HK-2 (cell line): ENCODE results near the gene SRRM5.
"Not testable (repeated sequence)": the region's sequence is repeated elsewhere in the genome, so short reads cannot be mapped to it uniquely, and the experiment has no call there.

Experiments
- DNase-seq: peaks from one replicate; pipeline ENCODE4 v3.0.0-alpha.2; 2018; ENCODE audit not compliant: unreplicated experiment

The SRRM5 gene

GRCh38 chr19:43591904-43592772 lies 19.8 kb upstream of the SRRM5 start:
- DNase-seq = no peak

GRCh38 chr19:43592800-43593350 lies 19.0 kb upstream of the SRRM5 start:
- DNase-seq = no peak

- DNase-seq = no peak
Observed at GRCh38 chr19:43594081-43594697, 17.7 kb upstream of the SRRM5 start.

DNA sequence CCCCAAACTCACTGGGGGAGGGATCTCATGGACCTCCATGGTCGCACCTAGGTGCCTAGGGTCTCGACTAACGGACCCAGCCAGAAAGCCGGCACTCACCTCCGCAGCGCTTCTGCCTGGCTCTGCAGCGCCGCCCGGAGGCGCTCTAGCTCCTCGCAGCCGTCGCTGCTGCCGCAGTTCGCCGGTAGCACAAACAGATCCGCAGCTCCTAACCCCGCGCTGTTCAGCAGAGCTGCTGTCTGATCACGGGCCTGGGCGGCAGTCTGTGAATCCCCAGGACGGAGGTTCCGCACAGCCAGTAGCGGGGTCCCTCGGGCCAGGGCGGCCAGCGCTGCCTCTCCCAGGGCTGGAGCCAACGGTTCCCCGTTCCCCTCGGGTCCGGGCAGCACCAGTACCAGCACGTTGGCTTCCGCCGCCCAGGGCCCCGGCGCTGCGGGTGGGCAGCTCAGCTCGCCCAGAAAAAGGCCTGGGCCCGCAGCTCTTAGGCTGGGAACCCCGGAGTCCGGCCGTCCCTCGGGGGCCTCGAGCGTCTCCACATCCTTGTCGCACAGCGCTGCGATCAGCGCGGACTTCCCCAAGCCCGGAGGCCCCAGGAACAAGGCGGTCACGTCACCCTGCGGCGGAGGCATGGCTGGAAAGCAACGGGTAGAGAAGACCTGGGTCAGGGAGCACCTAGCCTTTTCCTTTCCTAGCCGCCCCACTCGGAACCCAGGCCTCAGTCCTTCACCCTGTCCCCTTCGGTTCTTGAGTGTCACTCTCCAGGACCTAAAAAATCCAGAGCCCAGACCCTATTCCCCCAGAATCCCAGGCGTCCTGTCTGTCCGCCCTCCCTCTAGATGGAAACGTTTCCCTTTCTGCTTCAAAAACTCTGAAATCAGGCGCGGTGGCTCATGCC lies 16.9 kb upstream of the SRRM5 start:
- peak; percentile 71 for DNase-seq

GRCh38 chr19:43595605-43595998 lies 16.3 kb upstream of the SRRM5 start:
- DNase-seq = no peak

DNA sequence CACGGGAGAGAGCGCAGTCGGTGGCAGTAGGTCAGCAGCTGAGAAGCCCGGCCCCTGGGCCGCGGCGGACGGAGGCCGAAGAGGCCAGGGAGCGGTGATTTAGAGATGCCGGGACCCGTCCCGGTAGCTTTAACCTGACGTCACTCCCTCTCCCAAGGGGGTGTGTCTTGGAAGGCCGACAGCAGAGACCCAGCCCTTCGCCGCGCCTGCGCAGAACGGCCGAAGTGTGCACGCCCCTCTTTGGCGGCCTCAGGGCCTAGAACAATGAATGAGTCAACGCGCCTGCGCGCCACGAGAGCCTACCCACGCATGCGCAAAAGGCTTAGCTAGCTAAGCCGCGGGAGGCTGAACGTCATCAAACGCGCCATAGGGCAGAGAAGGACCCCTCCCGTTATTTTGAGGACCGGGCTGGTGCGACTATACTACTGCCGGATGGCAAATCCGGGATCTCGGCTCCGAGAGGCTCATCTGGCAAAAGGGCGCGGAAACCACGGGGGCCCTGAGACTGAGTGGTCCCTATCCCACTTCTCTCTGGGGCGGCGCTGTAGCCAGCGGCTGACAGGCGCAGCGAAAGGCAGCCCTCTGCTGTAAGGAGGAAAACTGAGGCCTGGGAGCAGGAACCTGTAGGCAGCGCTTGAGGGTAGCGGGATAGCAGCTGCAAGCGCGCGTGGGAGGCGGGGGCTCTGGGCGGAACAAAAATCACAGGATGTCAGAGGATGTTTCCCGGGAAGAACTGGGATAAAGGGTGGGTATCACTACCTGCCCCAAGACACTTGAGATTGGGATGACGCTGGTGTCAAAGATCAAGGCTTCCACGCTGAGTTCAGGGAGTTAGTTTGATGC lies 15.7 kb upstream of the SRRM5 start, which contains the start of the genes IRGQ and ZNF576:
Gene IRGQ (minus strand): TSS at position 136 of the 843 bp plus-strand sequence. CDS start 796 bp downstream, outside the sequence.
Gene ZNF576 (plus strand): TSS at position 597 of the 843 bp plus-strand sequence. CDS start 514 bp downstream, outside the sequence.
- peak; percentile 100 for DNase-seq

DNA sequence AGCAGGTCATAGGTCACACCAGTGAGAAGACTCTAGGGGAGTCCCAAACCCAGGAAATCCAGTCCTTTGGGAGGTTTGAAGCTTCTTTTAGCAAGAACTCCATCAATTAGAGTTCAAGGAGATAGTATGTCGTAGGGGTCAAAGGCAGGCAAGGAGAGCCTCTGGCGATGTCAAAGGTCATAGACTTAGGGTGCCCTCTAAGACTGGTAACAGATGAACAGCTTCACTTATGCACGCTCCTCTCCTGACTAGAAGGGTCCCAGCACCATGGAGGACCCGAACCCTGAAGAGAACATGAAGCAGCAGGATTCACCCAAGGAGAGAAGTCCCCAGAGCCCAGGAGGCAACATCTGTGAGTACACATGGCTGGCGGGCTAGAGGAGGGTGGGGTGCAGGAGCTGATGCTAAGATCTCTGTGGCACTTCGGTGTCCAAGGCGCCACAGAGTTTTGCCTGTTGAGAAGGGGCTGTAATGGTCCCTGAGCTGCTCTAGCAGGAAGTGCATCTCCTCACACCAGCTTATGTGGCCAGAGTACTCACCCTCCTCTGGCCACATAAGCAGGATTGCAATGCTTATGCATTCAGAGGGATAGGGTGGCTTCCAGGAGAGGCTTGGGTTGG lies 14.9 kb upstream of the SRRM5 start:
- peak; percentile 14 for DNase-seq

DNA sequence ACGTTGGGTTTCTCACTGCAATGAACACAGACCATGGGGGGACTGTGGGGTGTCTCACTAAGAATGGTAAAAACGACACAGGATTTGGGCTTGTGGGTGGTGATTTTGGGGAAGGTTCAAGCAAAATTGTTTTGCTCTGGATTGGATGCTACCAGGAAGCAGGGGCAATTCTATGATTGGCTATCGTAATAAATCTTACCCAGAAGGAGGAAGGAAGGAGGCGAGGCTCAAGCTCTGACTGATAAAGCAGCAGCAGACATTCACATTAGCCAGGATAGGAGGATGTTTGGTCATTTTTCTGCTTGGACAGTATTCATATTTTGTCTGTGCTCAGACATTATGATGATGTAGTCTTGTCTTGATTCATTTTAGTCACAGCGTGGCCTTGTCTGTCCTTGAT lies 14.0 kb upstream of the SRRM5 start:
- DNase-seq = no peak

- DNase-seq = no peak
Observed at GRCh38 chr19:43598445-43599240, 13.2 kb upstream of the SRRM5 start.

DNA sequence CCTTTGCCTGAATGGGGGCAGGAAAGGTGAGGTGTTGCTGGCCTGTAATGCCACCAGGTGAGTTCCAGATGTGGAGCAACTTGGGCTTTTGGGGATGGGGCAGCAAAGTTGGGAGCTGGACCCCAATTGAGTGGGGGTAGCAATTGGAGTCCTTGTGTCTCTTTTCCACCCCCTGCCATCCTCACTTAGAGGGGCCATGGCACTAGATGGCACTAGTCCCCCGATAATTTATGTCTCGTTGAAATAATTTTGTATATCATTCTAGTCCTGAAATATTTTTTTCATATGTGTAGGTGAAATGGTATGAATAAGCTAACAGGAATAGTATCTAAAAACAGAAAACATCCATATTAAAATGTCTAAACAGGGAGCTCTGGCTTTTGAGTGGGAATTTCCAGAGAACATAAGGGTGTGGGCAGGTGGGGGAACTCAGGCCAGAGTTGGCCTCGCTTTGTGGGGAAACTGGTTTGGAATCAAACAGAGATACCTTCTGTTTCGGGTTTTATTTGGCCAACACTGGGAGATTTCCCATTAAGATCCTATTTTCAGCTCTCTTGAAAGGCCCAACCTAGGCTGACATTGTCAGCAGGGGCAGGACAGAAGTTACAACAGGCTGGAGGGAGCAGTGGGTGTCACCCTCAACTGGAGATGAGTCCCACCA lies 12.1 kb upstream of the SRRM5 start:
- no peak for DNase-seq

DNA sequence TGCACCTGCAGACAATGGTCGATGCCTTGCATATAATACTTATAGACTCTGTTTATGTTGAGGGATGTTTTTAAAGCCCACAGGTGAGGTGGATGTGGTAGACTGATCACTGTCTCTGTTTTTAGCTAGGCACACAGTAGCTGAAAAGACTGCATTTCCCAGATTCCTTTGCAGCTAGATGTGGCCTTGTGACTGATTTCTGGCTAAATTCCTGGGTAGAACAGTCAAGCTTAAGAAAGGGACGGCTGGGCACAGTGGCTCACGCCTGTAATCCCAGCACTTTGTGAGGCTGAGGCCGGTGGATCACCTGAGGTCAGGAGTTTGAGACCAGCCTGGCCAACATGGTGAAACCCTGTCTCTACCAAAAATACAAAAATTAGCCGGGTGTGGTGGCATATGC lies 11.6 kb upstream of the SRRM5 start:
- not testable (repeated sequence) for DNase-seq

DNA sequence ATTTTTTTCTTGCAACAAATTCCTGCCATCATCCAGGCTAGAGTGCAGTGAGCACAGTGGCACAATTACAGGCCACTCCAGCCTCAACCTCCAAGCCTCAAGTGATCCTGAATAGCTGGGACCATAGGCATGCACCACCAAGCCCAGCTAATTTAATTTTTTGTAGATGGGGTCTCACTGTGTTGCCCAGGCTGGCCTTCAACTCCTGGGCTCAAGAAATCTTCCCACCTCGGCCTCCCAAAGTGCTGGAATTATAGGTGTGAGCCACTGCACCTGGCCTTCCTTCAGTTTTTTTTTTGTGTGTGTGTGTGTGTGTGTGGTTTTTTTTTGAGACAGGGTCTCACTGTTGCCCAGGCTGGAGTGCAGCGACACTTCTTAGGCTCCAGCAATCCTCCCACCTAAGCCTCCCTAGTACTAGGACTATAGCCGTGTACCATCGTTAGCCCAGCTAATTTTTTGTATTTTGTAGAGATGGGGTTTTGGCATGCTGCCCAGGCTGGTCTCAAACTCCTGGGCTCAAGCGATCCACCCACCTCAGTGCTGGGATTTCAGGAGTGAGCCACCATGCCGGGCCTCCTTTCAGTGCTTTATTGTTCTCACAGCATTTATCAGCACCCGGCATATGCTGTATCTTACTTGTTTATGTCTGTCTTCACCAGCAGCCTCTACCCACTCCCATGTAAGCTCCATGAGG lies 5.9 kb upstream of the SRRM5 start:
- DNase-seq = no peak

GRCh38 chr19:43606569-43607229 lies 5.2 kb upstream of the SRRM5 start:
- no peak for DNase-seq

DNA sequence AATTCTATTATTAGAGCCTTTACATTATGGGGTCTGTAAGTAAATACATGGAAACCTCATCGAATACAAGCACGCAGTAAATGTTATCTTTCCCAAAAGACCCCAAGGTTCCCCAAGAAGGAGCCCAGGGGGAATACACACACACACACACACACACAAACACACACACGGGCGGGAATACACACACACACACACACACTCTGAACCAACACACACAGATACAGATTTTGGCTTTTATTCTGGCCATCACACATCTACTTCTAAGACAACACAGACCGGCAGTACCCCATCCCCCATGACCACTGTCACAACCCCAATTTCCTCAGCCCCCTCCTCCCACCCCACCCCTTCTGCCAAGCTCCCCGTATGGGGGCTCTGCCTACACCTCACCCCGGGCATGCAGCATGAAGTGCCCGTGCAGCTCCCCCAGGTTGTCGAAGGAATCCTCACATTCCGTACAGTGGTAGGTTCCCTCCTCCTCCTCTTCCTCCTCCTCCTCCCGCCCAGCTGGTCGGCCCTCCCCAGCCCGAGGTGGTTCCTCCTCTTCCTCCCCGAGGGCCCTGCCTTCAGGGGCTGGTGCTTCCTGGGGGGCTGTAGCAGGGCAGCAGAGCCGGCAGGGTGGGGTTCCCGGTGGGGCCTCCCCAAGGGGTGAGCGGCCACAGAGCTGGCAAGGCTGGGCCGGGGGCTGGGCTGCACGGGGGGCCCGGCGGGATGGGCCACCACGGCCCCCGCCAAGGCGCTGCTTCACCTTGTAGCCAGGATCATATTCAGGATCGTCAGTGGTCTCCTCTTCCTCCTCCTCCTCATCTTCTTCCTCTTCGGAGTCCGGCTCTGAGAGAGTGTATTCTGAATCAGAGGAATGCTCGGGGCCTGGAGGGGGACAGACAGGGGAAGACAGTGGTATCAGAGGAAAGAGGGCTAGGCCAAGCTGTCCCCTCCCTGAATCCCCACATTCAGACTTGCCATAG lies 4.4 kb upstream of the SRRM5 start:
- no peak for DNase-seq

- DNase-seq = no peak
Observed at GRCh38 chr19:43609872-43610271, 2.0 kb upstream of the SRRM5 start.

- no peak for DNase-seq
Observed at GRCh38 chr19:43610493-43610892, 1.4 kb upstream of the SRRM5 start.

GRCh38 chr19:43612374-43612773 lies 486 bp downstream of the SRRM5 start:
- DNase-seq = no peak
